Measurements from ENCODE around the gene NF1. TPM values are rescaled to one million over a fixed set of nuclear protein-coding genes. Genes with fewer than 3 reads are reported as not detected.
A peak's percentile ranks its signal among the peaks of the same experiment; 100 is the strongest.

Gene NF1
- total RNA-seq, 4 donors from 2014 or later, result 15.6 to 48.4 (median 26.9) TPM

DNA sequence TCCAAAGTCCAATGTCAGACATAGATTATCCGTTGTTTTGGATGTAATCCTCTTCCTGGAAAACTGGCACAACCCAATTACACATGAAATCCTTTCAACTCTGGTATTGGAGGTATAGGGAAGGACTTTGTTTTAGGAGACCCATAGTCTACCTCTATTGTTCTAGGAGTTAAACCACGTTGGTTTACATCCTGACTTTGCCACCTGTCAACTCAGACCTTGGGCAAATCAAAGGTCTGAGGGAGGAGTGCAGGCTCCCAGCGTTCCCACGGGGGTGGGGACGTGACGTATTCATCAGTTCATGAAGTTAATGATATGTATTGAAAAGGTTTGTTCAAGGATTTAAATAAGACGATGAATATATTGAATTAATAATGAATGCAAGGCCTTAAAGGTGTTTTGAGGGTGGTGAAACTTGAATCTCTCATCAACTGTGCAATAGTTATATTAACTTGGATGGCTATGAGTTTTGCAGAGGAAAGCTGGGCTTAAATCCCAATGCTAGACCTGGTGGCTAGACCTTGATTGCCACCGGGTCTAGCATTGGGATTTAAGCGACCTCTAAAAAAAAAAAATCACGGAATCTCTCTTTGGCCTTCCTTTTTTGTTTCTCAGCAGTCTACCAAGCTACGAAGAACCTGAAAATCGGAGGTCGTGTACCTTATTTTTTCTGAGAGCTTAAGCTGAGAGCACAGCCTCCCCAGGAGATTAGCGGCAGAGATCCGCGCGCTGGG, 744 bp upstream of the NF1 start:
- no peak for DNase-seq
- Histone ChIP-seq H3K27me3 (no peaks in the 10 kb centered on the region), H3K36me3 (no peaks in the 10 kb centered on the region), H3K9me3 (no peaks in the 10 kb centered on the region), H3K4me3 (peak overlapping the region; percentile 84 to 99 (median 92)), H3K4me1 (peaks cover 0 to 25% (median 6%) of the 10 kb centered on the region in 3 donors), H3K27ac (peak overlapping the region; percentile 89 to 97 (median 94))
- WGBS, 2 donors, result 29 to 39% methylated on average over 13 to 14 of the region's 17 CpGs
- TF ChIP-seq, protein P1, sequence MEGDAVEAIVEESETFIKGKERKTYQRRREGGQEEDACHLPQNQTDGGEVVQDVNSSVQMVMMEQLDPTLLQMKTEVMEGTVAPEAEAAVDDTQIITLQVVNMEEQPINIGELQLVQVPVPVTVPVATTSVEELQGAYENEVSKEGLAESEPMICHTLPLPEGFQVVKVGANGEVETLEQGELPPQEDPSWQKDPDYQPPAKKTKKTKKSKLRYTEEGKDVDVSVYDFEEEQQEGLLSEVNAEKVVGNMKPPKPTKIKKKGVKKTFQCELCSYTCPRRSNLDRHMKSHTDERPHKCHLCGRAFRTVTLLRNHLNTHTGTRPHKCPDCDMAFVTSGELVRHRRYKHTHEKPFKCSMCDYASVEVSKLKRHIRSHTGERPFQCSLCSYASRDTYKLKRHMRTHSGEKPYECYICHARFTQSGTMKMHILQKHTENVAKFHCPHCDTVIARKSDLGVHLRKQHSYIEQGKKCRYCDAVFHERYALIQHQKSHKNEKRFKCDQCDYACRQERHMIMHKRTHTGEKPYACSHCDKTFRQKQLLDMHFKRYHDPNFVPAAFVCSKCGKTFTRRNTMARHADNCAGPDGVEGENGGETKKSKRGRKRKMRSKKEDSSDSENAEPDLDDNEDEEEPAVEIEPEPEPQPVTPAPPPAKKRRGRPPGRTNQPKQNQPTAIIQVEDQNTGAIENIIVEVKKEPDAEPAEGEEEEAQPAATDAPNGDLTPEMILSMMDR (IDR thresholded peaks at IDR 0.05), result no peak
- no peak for TF ChIP-seq POLR2A (IDR thresholded peaks at IDR 0.05)
- intact Hi-C loops (cut with DNase I), result no loop called here

DNA sequence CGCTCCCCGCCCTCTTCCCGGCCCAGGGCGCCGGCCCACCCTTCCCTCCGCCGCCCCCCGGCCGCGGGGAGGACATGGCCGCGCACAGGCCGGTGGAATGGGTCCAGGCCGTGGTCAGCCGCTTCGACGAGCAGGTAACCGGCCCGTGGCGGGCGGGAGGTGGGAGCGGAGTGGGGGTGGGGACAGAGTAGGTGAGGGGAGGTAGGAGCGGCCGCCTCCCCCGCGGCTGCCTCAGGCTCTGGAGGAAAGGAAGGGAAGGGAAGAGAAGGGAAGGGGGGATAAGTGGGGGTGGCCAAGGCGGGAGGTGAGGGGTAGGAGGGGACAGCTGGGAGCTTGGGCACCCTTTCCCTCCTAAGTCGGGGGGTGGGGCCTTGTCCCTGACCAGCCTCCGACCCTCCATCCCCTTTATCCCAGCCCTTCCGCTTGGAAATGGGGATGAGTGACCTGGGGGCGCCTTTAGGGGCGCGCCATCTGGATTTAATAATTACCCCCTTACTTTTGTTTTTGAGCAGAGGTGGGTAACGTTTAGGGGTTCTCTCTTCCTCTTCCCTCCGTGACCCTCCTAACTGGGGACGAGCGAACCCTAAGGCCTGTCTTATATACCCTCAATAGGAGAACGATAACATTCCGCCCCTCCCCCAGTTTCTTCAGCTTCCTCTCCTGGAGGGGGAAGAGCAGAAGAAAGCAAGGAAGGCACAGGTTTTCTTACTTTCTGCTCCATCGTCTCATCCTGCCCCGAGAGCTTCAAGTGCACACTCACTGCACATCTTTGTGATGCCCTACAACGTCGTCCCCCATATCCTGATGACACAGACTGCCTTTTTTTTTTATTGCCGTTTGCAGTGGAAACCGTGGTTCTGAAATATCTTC, 694 bp downstream of the NF1 start:
- intact Hi-C loops (cut with DNase I), result no loop called here
- Histone ChIP-seq H3K4me1 (peaks cover 0 to 25% (median 6%) of the 10 kb centered on the region in 3 donors), H3K27ac (peak overlapping the region; percentile 89 to 97 (median 94)), H3K9me3 (no peaks in the 10 kb centered on the region), H3K36me3 (no peaks in the 10 kb centered on the region), H3K4me3 (peak overlapping the region; percentile 84 to 99 (median 92)), H3K27me3 (no peaks in the 10 kb centered on the region)
- TF ChIP-seq, protein P1 (IDR thresholded peaks at IDR 0.05), result no peak
- TF ChIP-seq POLR2A (IDR thresholded peaks at IDR 0.05), result no peak
- WGBS, 2 donors, result 0% methylated on average over 17 to 22 of the region's 45 CpGs
- no peak for DNase-seq

GRCh38 chr17:31096106-31096436, 1.3 kb downstream of the NF1 start:
- peaks cover 0 to 25% (median 6%) of the 10 kb centered on the region in 3 donors for H3K4me1 ChIP-seq
- no peaks in the 10 kb centered on the region for H3K27me3 ChIP-seq
- WGBS, 2 donors, result 21% methylated on average over 4 of the region's 5 CpGs
- H3K4me3 ChIP-seq, result peak overlapping the region; percentile 84 to 99 (median 92)
- no peaks in the 10 kb centered on the region for H3K9me3 ChIP-seq
- peak overlapping the region in 3 of 4 donors; percentile 93 to 97 (median 95) for H3K27ac ChIP-seq
- DNase-seq, result no peak
- H3K36me3 ChIP-seq, result no peaks in the 10 kb centered on the region
- TF ChIP-seq POLR2A (IDR thresholded peaks at IDR 0.05), result no peak
- TF ChIP-seq, protein P1 (IDR thresholded peaks at IDR 0.05), result no peak
- intact Hi-C loops (cut with DNase I), result no loop called here

GRCh38 chr17:31099016-31099415, 4.2 kb downstream of the NF1 start:
- Histone ChIP-seq H3K4me1 (peaks cover 0 to 23% (median 6%) of the 10 kb centered on the region in 3 donors), H3K9me3 (no peaks in the 10 kb centered on the region), H3K27ac (no peak overlapping the region), H3K27me3 (no peaks in the 10 kb centered on the region), H3K4me3 (no peak overlapping the region), H3K36me3 (no peaks in the 10 kb centered on the region)
- DNase-seq, result no peak
- TF ChIP-seq, protein P1 (IDR thresholded peaks at IDR 0.05), result no peak
- TF ChIP-seq POLR2A (IDR thresholded peaks at IDR 0.05), result no peak
- WGBS, 2 donors, result 83 to 84% methylated on average over 3 of the region's 3 CpGs
- intact Hi-C loops (cut with DNase I), result no loop called here
